A673 (cell line): ENCODE data around the gene DYNC2LI1.

Source experiments
- EZH2 ChIP-seq: fragments of 200-600 bp; sonication (generic); IDR thresholded peaks from 2 replicates; pipeline ENCODE4 v1.6.1; 2017; ENCODE audit warnings: borderline replicate concordance, low read depth, mild to moderate bottlenecking, mixed read lengths, antibody characterized with exemption, low read length; ENCODE audit not compliant: poor library complexity, severe bottlenecking
- TF ChIP-seq, protein P1 (sequence below): fragments of 300-800, 200-600 bp; sonication (generic); conservative IDR thresholded peaks from 2 replicates; pipeline ENCODE4 v1.5.1; 2017; ENCODE audit warnings: low read depth, mild to moderate bottlenecking, antibody characterized with exemption, low read length, moderate library complexity, mixed read lengths

- TF ChIP-seq, protein P1, sequence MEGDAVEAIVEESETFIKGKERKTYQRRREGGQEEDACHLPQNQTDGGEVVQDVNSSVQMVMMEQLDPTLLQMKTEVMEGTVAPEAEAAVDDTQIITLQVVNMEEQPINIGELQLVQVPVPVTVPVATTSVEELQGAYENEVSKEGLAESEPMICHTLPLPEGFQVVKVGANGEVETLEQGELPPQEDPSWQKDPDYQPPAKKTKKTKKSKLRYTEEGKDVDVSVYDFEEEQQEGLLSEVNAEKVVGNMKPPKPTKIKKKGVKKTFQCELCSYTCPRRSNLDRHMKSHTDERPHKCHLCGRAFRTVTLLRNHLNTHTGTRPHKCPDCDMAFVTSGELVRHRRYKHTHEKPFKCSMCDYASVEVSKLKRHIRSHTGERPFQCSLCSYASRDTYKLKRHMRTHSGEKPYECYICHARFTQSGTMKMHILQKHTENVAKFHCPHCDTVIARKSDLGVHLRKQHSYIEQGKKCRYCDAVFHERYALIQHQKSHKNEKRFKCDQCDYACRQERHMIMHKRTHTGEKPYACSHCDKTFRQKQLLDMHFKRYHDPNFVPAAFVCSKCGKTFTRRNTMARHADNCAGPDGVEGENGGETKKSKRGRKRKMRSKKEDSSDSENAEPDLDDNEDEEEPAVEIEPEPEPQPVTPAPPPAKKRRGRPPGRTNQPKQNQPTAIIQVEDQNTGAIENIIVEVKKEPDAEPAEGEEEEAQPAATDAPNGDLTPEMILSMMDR = no peak
- no peak for TF ChIP-seq EZH2
These were observed 16.3 kb downstream of the DYNC2LI1 start for GRCh38 chr2:43790147-43790546.
